GM12865 (cell line): Measurements from ENCODE around the gene MCMBP.

ENCODE experiments used
- DNase-seq: peaks from one replicate; pipeline ENCODE4 v3.0.0; 2010; ENCODE audit warnings: low read depth
- H3K4me3 ChIP-seq: 2 replicates; pipeline ENCODE4 v1.5.1; 2011; ENCODE audit warnings: mild to moderate bottlenecking, low read depth, low read length, control low read depth
- TF ChIP-seq, protein P1 (sequence below): IDR thresholded peaks from 2 replicates; pipeline ENCODE4 v1.5.1; 2011; ENCODE audit warnings: low read length, control low read depth, low read depth, inconsistent platforms; ENCODE audit not compliant: insufficient read depth; ENCODE audit errors: missing control alignments

Gene MCMBP

DNA sequence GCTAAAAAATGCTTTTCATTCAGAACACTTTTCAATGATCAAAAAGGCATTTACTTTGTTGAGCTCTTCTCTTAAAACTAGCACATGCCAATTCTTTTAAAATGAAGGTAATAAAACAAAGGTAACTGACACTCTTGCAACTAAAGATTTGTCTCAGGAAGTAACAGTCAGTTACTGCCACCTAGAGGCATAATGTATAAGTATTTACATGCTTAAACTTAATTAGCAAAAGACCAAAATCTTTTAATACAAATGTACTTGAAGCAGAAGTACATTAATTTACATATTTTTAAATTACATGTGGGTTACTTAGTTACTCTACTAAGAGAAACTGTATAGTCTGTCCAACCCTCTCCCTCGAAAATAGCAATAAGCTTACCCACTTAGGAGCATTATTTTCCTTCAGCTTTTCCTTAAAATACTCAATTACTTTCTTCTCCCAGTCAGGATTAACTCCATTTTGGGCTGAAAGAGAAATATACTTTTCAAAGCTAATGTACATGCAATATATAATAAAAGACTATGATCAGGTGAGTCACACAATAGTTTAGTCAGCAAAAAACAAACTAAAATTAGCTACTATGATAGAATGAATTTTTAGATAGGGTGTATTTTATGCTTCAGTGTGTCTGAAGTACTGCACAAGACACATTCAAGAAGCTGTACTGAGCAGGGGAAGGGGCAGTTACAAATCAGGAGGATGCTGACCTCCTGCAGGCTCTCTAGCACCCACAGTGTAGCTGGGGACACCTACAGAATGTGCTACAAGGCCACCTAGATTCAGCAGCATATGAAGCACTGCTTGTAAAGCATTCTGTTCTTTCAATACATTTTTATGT, 13.0 kb downstream of the MCMBP start:
- H3K4me3 ChIP-seq, result no peak overlapping the region
- DNase-seq, result peak; percentile 61
- TF ChIP-seq, protein P1, sequence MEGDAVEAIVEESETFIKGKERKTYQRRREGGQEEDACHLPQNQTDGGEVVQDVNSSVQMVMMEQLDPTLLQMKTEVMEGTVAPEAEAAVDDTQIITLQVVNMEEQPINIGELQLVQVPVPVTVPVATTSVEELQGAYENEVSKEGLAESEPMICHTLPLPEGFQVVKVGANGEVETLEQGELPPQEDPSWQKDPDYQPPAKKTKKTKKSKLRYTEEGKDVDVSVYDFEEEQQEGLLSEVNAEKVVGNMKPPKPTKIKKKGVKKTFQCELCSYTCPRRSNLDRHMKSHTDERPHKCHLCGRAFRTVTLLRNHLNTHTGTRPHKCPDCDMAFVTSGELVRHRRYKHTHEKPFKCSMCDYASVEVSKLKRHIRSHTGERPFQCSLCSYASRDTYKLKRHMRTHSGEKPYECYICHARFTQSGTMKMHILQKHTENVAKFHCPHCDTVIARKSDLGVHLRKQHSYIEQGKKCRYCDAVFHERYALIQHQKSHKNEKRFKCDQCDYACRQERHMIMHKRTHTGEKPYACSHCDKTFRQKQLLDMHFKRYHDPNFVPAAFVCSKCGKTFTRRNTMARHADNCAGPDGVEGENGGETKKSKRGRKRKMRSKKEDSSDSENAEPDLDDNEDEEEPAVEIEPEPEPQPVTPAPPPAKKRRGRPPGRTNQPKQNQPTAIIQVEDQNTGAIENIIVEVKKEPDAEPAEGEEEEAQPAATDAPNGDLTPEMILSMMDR, result peak; percentile 45

DNA sequence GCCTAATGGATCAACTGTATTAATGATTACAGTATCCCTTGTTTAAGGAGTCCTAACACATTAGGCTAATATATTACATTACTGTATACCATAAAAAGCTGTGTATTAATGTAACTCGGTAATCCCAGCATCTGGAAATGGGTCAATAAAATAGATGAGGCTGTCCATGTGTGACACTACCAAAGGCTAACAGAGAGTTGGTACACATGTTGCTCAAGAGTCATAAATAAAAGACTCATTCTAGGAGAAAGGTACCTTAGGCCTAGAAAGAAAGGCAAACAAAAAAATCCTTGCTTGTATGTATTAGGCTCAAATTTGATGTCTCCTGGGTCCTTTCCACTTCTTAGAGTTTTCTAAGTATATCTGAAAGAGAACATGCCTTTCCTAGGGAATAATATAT, 14.6 kb downstream of the MCMBP start:
- TF ChIP-seq, protein P1, result no peak
- H3K4me3 ChIP-seq, result no peak overlapping the region
- no peak for DNase-seq

DNA sequence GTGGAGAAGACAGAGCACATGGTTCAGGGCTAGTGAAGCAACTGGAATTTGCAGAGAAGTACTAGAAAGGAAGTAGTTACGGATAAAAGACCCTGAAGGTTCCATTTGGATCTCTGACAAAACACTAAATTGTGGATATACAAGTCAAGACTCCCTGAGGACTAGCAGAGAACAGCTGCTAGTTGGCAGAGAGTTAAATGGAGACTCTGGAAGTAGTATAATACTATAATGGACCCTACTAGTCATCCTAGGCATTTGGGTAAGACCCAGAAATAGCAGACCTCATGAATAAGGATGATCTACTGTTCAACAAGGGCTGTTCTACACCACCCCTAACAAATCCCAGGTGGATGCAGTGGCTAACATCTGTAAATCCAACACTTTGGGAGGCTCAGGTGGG, 19.1 kb downstream of the MCMBP start:
- DNase-seq, result no peak
- H3K4me3 ChIP-seq, result no peak overlapping the region
- TF ChIP-seq, protein P1, result no peak

DNA sequence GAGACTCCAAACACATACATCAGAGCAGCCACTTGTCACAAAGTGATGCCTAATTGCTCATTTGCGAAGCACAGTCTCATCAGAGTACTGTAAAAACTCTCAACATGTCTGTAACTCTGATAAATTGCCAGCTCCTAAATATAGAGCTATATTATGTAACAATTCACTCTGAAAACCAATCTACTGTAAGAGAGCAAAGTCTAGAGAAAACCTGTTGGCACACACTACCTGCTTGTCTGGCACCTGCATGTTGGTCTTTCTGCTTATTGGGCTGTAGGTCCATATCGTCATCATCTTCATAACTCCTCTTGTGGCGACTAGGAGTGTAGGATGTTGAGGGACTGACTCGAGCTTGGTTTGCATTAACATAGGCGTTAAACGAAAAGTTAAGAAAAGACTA, 19.8 kb downstream of the MCMBP start:
- no peak overlapping the region for H3K4me3 ChIP-seq
- no peak for DNase-seq
- TF ChIP-seq, protein P1, result no peak

DNA sequence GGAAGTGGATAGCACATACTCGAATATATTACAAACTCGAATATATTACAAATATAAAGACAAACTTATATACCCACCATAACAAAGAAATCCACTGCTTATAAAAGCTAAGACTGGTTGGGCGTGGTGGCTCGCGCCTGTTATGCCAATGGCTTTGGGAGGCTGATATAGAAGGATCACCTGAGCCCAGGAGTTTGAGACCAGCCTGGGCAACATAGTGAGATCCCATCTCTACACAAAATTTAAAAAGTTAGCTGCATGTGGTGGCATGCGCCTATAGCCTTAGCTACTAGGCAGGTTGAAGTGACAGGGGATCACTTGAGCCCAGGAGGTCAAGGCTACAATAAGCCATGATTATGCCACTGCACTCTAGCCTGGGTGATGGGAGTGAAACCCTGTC, 20.4 kb downstream of the MCMBP start:
- TF ChIP-seq, protein P1, result no peak
- no peak overlapping the region for H3K4me3 ChIP-seq
- no peak for DNase-seq

DNA sequence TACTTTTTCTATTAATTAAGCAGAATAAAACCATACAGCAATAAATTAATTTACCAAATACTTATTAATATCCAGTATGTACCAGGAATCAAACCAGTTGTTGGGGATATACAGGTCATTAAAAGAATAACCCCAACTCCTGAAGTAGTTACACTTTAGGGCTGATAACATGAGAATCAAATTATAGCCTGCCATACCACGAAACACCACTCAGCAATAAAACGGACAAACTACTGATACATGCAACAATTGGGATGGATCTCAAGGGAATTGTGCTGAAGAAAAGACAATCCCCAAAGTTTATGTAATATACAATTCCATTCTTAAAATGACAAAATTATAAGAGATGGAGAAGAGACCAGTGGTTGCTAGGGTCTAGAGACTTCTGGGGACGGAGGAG, 22.7 kb downstream of the MCMBP start:
- TF ChIP-seq, protein P1, result no peak
- H3K4me3 ChIP-seq, result no peak overlapping the region
- DNase-seq, result no peak

DNA sequence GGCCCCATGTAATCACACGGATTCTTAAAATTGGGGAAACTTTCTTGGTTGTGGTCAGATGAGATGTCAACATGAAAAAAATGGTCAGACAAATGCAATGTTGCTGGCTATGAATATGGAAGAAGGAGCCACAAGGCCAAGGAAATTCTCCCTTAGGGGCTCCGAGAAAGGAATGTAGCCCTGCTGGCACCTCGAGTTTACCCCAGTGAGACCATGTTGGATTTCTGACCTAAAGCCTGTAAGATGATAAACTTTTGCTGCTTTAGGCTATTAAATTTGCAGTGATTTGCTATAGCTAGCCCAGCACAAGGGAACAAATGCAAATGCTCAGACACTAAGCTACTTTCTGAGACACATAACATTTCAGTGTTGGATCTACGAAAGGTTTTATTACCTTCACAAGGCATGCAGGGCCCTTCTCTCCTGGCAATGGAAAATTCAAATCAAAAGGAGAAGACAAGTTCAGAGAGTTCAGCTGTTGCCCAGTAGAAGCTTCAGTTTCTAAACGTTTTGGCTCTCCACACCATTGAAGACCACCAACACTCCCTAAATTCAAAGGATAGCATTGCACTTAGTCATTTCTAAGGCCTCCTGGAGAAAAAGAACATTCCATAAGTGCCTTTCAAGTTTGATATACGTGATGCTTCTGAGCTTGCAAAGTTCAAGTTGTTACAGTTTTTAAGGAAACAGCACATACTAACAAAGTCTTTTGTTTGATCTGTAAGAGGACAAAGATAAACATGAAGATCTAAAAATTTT, 23.4 kb downstream of the MCMBP start:
- DNase-seq, result no peak
- TF ChIP-seq, protein P1, result no peak
- no peak overlapping the region for H3K4me3 ChIP-seq
